Mesothelial cell of epicardium (in vitro differentiated cells): ENCODE measurements around the gene HSPB2. TPM values are rescaled to one million over a fixed set of nuclear protein-coding genes. Genes with fewer than 3 reads are reported as not detected.

Experiments
- DNase-seq, 2 experiments: peaks; one replicate each; pipeline ENCODE4 v3.0.0; 2021; ENCODE audit warnings: low spot score in 2 of 2; ENCODE audit not compliant: unreplicated experiment in 2 of 2
- H3K27ac Mint-ChIP-seq: 2 replicates; pipeline ENCODE4 v1.8.0; 2021; ENCODE audit warnings: mixed read lengths
- H3K27me3 Mint-ChIP-seq: 2 replicates; pipeline ENCODE4 v1.8.0; 2021; ENCODE audit warnings: low read depth, mixed read lengths
- H3K36me3 Mint-ChIP-seq: 2 replicates; pipeline ENCODE4 v1.8.0; 2021; ENCODE audit warnings: mixed read lengths
- H3K4me1 Mint-ChIP-seq: 2 replicates; pipeline ENCODE4 v1.8.0; 2021; ENCODE audit warnings: mixed read lengths
- H3K4me3 Mint-ChIP-seq: 2 replicates; pipeline ENCODE4 v1.8.0; 2021; ENCODE audit warnings: mild to moderate bottlenecking, moderate library complexity, mixed read lengths
- H3K9me3 Mint-ChIP-seq: 2 replicates; pipeline ENCODE4 v1.8.0; 2021; ENCODE audit warnings: mixed read lengths
- CTCF ChIP-seq: fragments of 200-600 bp; sonication (generic); IDR thresholded peaks from one replicate; pipeline ENCODE4 v1.5.0; 2021; ENCODE audit warnings: antibody characterized with exemption; ENCODE audit not compliant: unreplicated experiment
- total RNA-seq: library from RNA; stranded (reverse); gene quantifications from 3 replicates; pipeline ENCODE4 v1.2.1, GENCODE V29; 2021

The HSPB2 gene
- total RNA-seq, 1 donor from 2014 or later, result 0.22 TPM

GRCh38 chr11:111960916-111961315 lies 48.4 kb downstream of the HSPB2 start:
- no peak for TF ChIP-seq CTCF
- no peaks in the 10 kb centered on the region for H3K9me3 Mint-ChIP-seq
- H3K4me1 Mint-ChIP-seq, result peaks cover 6% of the 10 kb centered on the region
- no peak overlapping the region for H3K27ac Mint-ChIP-seq
- no peak overlapping the region for H3K4me3 Mint-ChIP-seq
- H3K36me3 Mint-ChIP-seq, result peaks cover 8% of the 10 kb centered on the region
- no peaks in the 10 kb centered on the region for H3K27me3 Mint-ChIP-seq
- DNase-seq, result no peak

- no peak overlapping the region for H3K4me3 Mint-ChIP-seq
- no peak for TF ChIP-seq CTCF
- H3K4me1 Mint-ChIP-seq, result peaks cover 6% of the 10 kb centered on the region
- H3K27me3 Mint-ChIP-seq, result no peaks in the 10 kb centered on the region
- no peak overlapping the region for H3K27ac Mint-ChIP-seq
- H3K36me3 Mint-ChIP-seq, result peaks cover 9% of the 10 kb centered on the region
- no peak for DNase-seq
- no peaks in the 10 kb centered on the region for H3K9me3 Mint-ChIP-seq
Observed at GRCh38 chr11:111961389-111962300, 49.1 kb downstream of the HSPB2 start.

Other genes starting within 250 kb of the HSPB2 start
- 29.2 to 34.8 TPM (median 33.8 TPM) in 3 replicates for gene PPP2R1B, start 146.3 kb upstream of the HSPB2 start, total RNA-seq
- 48.5 to 51.9 TPM (median 50.6 TPM) in 3 replicates for gene ALG9, start 41.2 kb upstream of the HSPB2 start, total RNA-seq
- 2.9 to 3.5 TPM (median 3.2 TPM) in 3 replicates for gene FDXACB1, start 33.6 kb upstream of the HSPB2 start, total RNA-seq
- 31.2 to 35.9 TPM (median 34.0 TPM) in 3 replicates for gene CFAP68, start 33.2 kb upstream of the HSPB2 start, total RNA-seq
- 0.49 to 0.74 TPM (median 0.63 TPM) in 3 replicates for gene CRYAB, start 964 bp upstream of the HSPB2 start, total RNA-seq
- gene C11orf52, start 6.2 kb downstream of the HSPB2 start, total RNA-seq, result 6.9 to 7.9 TPM (median 7.9 TPM) in 3 replicates
- gene DIXDC1, start 24.6 kb downstream of the HSPB2 start, total RNA-seq, result 20.0 to 21.2 TPM (median 20.3 TPM) in 3 replicates
- 23.8 to 26.5 TPM (median 25.0 TPM) in 3 replicates for gene DLAT, start 112.7 kb downstream of the HSPB2 start, total RNA-seq
- 1.2 to 1.9 TPM (median 1.3 TPM) in 3 replicates for gene PIH1D2, start 161.3 kb downstream of the HSPB2 start, total RNA-seq
- 23.3 to 28.0 TPM (median 26.3 TPM) in 3 replicates for gene NKAPD1, start 161.6 kb downstream of the HSPB2 start, total RNA-seq
- 48.8 to 51.9 TPM (median 51.5 TPM) in 3 replicates for gene TIMM8B, start 174.0 kb downstream of the HSPB2 start, total RNA-seq
- 44.4 to 48.6 TPM (median 47.3 TPM) in 3 replicates for gene SDHD, start 174.1 kb downstream of the HSPB2 start, total RNA-seq